CD8-positive, alpha-beta memory T cell (primary cell): ENCODE data around the gene CREB3L1. TPM values are rescaled to one million over a fixed set of nuclear protein-coding genes. Genes with fewer than 3 reads are reported as not detected.

Experiments used
- CTCF ChIA-PET: fragments of 350-600 bp; sonication (Branson Sonifier 250); formaldehyde crosslinking; loops from one replicate; lab custom pipeline; 2021; ENCODE audit warnings: antibody characterized with exemption; lab: Charles Lee
- POLR2A ChIA-PET: fragments of 350-600 bp; sonication (Branson Sonifier 250); formaldehyde crosslinking; loops from one replicate; lab custom pipeline; 2021; ENCODE audit warnings: antibody characterized with exemption; lab: Charles Lee
- DNase-seq, 5 donors: peaks; one replicate each; pipeline versions ENCODE4 v3.0.0 to v3.0.0-alpha.2; 2020 to 2022; ENCODE audit warnings: mixed read lengths in 1 of 5
- H3K27ac ChIP-seq: one replicate; pipeline ENCODE4 v1.7.0; 2013; ENCODE audit warnings: low read depth, mild to moderate bottlenecking, low read length, moderate library complexity
- H3K27me3 ChIP-seq: 2 replicates; pipeline ENCODE4 v1.7.0; 2013; ENCODE audit warnings: low read length, mild to moderate bottlenecking; ENCODE audit not compliant: insufficient read depth, poor library complexity, severe bottlenecking
- H3K36me3 ChIP-seq: 2 replicates; pipeline ENCODE4 v1.7.0; 2013; ENCODE audit warnings: mild to moderate bottlenecking, low read length, moderate library complexity; ENCODE audit not compliant: insufficient read depth
- H3K4me1 ChIP-seq: 2 replicates; pipeline ENCODE4 v1.7.0; 2013; ENCODE audit warnings: mild to moderate bottlenecking, low read length, moderate library complexity; ENCODE audit not compliant: insufficient read depth
- H3K4me3 ChIP-seq: 2 replicates; pipeline ENCODE4 v1.7.0; 2013; ENCODE audit warnings: mild to moderate bottlenecking, low read length
- H3K9me3 ChIP-seq: 2 replicates; pipeline ENCODE4 v1.7.0; 2013; ENCODE audit warnings: mild to moderate bottlenecking, low read length
- H3K27ac Mint-ChIP-seq, 8 donors: one replicate each; pipeline ENCODE4 v1.8.0; 2020 to 2021; ENCODE audit warnings: mixed read lengths in 8 of 8, mild to moderate bottlenecking in 6 of 8, inconsistent platforms in 3 of 8, moderate library complexity in 3 of 8
- H3K27me3 Mint-ChIP-seq, 2 donors: one replicate each; pipeline ENCODE4 v1.8.0; 2020 to 2021; ENCODE audit warnings: mixed read lengths in 2 of 2, mild to moderate bottlenecking in 1 of 2, moderate library complexity in 1 of 2
- H3K36me3 Mint-ChIP-seq, 3 donors: one replicate each; pipeline ENCODE4 v1.8.0; 2020 to 2021; ENCODE audit warnings: mixed read lengths in 3 of 3, inconsistent platforms in 1 of 3, mild to moderate bottlenecking in 1 of 3
- H3K4me1 Mint-ChIP-seq, 3 donors: one replicate each; pipeline ENCODE4 v1.8.0; 2020 to 2021; ENCODE audit warnings: mixed read lengths in 3 of 3, inconsistent platforms in 1 of 3, mild to moderate bottlenecking in 1 of 3
- H3K4me3 Mint-ChIP-seq, 7 donors: one replicate each; pipeline ENCODE4 v1.8.0; 2020 to 2021; ENCODE audit warnings: mixed read lengths in 7 of 7, mild to moderate bottlenecking in 6 of 7, moderate library complexity in 4 of 7, inconsistent platforms in 2 of 7
- H3K9me3 Mint-ChIP-seq, 5 donors: one replicate each; pipeline ENCODE4 v1.8.0; 2020 to 2022; ENCODE audit warnings: mixed read lengths in 5 of 5, mild to moderate bottlenecking in 3 of 5, moderate library complexity in 2 of 5, inconsistent platforms in 1 of 5
- polyA plus RNA-seq: library from polyadenylated mRNA; unstranded; fragments of 300-500 nt; fragmentation: Illumina TruSeq; gene quantifications from one replicate; pipeline ENCODE4 v1.2.3, GENCODE V29; 2021
- total RNA-seq, 2 experiments: library from RNA; stranded (reverse); gene quantifications; one replicate each; pipeline ENCODE4 v1.2.3, GENCODE V29; 2021

CREB3L1 gene
- total and polyA plus RNA-seq, 3 experiments from 2014 or later: not detected

DNA sequence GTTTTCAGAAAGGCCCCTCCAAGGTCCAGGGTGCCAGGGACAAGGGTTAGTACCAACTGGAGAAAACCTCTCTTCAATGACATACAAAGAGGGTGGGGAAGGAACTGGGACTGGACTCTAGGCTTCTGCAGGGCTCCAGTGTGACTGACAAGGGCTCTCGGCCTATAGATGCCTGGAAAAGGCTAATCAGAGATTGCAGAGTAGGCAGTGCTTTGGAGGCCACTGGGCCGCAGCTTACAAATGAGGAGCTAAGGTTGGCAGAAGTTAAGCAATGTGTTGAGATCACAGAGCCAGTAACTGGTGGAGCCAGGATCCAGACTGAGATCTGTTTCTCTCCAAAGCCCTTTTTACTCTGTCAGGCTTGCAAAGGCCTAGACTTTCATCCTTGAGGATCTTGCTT is 62.4 kb downstream of the CREB3L1 start:
- no peaks in the 10 kb centered on the region for H3K9me3 Mint-ChIP-seq
- H3K27me3 Mint-ChIP-seq: peaks cover 7 to 13% of the 10 kb centered on the region in 2 donors
- H3K36me3 Mint-ChIP-seq: no peaks in the 10 kb centered on the region
- ChIA-PET CTCF (interaction anchor here (10.0 kb wide), 1 partner anchor 9 kb away, joined by 67 read pairs; no protein-coding TSS in a partner anchor), POLR2A (no interaction called here)
- peaks cover 65% of the 10 kb centered on the region for H3K4me1 ChIP-seq
- peaks cover 15 to 27% (median 26%) of the 10 kb centered on the region in 3 donors for H3K4me1 Mint-ChIP-seq
- H3K4me3 Mint-ChIP-seq: no peak overlapping the region
- no peak for DNase-seq
- H3K9me3 ChIP-seq: no peaks in the 10 kb centered on the region
- no peaks in the 10 kb centered on the region for H3K36me3 ChIP-seq
- H3K27ac ChIP-seq: no peak overlapping the region
- no peak overlapping the region for H3K27ac Mint-ChIP-seq
- H3K4me3 ChIP-seq: no peak overlapping the region
- H3K27me3 ChIP-seq: no peaks in the 10 kb centered on the region

DNA sequence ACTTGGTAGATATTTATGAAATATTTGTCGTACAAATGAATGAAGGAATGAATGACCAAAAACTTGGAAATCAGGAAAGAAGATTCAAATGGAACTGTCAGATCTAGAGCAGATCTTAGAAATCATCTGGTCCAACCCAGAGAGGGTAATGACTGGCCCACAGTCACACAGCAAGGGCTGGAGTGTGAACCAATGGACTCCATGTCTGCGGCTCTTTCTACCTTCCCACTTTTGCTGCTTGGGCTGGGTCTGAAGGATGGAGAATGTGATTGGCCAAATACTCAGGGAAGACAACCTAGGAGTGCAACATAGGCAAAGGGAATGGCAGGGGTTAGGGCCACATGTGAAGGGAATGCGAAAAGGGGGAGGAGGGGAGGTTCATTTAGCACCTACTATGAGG is 64.0 kb downstream of the CREB3L1 start:
- peaks cover 72% of the 10 kb centered on the region for H3K4me1 ChIP-seq
- H3K4me3 ChIP-seq: no peak overlapping the region
- no peaks in the 10 kb centered on the region for H3K36me3 ChIP-seq
- no peak overlapping the region for H3K27ac ChIP-seq
- no peaks in the 10 kb centered on the region for H3K9me3 Mint-ChIP-seq
- H3K9me3 ChIP-seq: no peaks in the 10 kb centered on the region
- H3K27me3 Mint-ChIP-seq: peaks cover 3 to 4% of the 10 kb centered on the region in 2 donors
- DNase-seq: no peak
- H3K36me3 Mint-ChIP-seq: no peaks in the 10 kb centered on the region
- ChIA-PET CTCF (interaction anchor here (10.0 to 18.1 kb wide), 2 partner anchors 11 to 26 kb away, joined by 67 to 358 read pairs; no protein-coding TSS in a partner anchor), POLR2A (no interaction called here)
- peak overlapping the region in 3 of 8 donors; percentile 16 to 58 (median 39) for H3K27ac Mint-ChIP-seq
- H3K4me3 Mint-ChIP-seq: peak overlapping the region in 2 of 7 donors; percentile 12 to 21
- H3K4me1 Mint-ChIP-seq: peaks cover 32 to 43% (median 41%) of the 10 kb centered on the region in 3 donors
- no peaks in the 10 kb centered on the region for H3K27me3 ChIP-seq

DNA sequence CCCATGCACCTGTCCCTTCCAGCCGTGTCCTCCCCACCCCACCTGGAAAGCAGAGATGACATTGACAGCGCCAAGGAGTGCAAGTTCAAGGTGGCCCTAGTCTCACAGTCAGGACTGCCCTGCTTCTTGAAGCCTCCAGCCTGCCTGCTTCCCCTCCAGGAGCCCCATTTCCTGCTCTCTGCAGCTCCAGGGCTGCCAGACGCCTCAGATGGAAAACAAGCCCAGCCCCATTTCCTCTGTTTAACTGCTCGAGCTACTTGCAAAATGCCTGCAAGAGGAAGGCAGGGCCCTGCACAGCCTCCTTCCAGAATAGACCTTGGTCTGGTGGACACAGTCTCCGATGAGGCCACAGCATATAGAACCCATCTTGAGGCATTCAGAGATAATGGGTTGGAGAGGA is 64.8 kb downstream of the CREB3L1 start:
- no peak overlapping the region for H3K27ac ChIP-seq
- no peak overlapping the region for H3K4me3 ChIP-seq

DNA sequence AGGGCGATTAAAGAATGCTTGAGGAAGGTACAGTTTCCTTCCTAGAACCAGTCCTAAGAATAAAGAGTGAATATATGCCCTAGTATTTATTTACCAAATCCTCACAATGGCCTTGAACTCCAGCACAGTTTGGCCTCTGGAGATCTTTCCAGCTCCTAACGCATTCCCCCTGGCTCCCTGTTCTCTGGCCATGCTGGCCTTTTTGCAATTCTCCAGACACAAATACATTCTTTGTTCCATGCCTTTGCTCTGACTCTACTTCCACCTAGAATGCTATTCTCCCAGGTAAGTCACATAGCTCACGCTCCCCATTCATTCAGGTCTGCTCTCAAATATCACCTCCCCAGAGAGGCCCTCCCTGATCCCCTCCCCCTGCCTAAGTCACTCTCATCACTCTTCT is 66.1 kb downstream of the CREB3L1 start:
- Histone ChIP-seq H3K9me3 (no peaks in the 10 kb centered on the region), H3K27me3 (no peaks in the 10 kb centered on the region), H3K36me3 (no peaks in the 10 kb centered on the region), H3K4me3 (no peak overlapping the region), H3K4me1 (peaks cover 66% of the 10 kb centered on the region), H3K27ac (no peak overlapping the region)
- peaks cover 0 to 4% (median 0%) of the 10 kb centered on the region in 3 donors for H3K36me3 Mint-ChIP-seq
- CTCF ChIA-PET: interaction anchor here (1.4 to 18.1 kb wide), 4 partner anchors 9 to 30 kb away, joined by 5 to 358 read pairs (median 36); no protein-coding TSS in a partner anchor
- H3K4me1 Mint-ChIP-seq: peaks cover 38 to 50% (median 47%) of the 10 kb centered on the region in 3 donors
- peaks cover 3 to 4% of the 10 kb centered on the region in 2 donors for H3K27me3 Mint-ChIP-seq
- DNase-seq: no peak
- peak overlapping the region in 2 of 7 donors; percentile 5 to 48 for H3K4me3 Mint-ChIP-seq
- H3K9me3 Mint-ChIP-seq: no peaks in the 10 kb centered on the region
- H3K27ac Mint-ChIP-seq: peak overlapping the region in 2 of 8 donors; percentile 32 to 36
- POLR2A ChIA-PET: no interaction called here

More for the DNA sequence above, 64.8 kb downstream of the CREB3L1 start:
- H3K4me1 Mint-ChIP-seq: peaks cover 38 to 50% (median 47%) of the 10 kb centered on the region in 3 donors
- Histone ChIP-seq H3K36me3 (no peaks in the 10 kb centered on the region), H3K27me3 (no peaks in the 10 kb centered on the region), H3K9me3 (no peaks in the 10 kb centered on the region), H3K4me1 (peaks cover 77% of the 10 kb centered on the region)
- H3K36me3 Mint-ChIP-seq: peaks cover 0 to 1% (median 0%) of the 10 kb centered on the region in 3 donors
- ChIA-PET POLR2A (no interaction called here), CTCF (interaction anchor here (10.0 to 18.1 kb wide), 2 partner anchors 12 to 25 kb away, joined by 67 to 358 read pairs; no protein-coding TSS in a partner anchor)
- H3K9me3 Mint-ChIP-seq: no peaks in the 10 kb centered on the region
- peak overlapping the region in 3 of 8 donors; percentile 22 to 45 (median 32) for H3K27ac Mint-ChIP-seq
- DNase-seq: peak in 1 of 5 donors; percentile 45
- peaks cover 4 to 6% of the 10 kb centered on the region in 2 donors for H3K27me3 Mint-ChIP-seq
- peak overlapping the region in 2 of 7 donors; percentile 12 to 25 for H3K4me3 Mint-ChIP-seq

DNA sequence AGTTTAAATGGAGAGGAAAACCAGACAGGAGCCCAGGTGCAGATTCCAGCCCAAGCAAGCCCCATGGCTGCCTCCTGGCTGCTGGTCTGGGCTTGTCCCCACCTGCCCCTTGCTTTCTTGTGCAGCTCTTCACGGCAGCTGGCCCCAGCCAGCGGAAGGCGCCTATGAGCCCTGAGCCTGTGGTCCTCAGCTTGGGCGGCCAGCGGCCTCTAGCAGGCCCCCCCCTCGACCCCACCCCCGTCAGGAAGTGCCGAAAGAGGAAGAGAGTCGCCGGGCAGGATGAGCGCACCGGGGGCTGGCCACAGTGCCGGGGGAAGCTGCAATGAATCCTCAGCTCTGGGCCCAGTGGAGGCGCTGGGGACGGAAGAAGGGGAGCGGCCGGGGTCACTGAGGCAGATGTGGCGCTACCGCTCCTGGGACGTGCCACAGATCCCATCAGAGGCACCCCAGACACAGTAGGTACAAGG is 67.7 kb downstream of the CREB3L1 start:
- Mint-ChIP-seq H3K27ac (peak overlapping the region in 4 of 8 donors; percentile 32 to 85 (median 64)), H3K9me3 (no peaks in the 10 kb centered on the region), H3K36me3 (peaks cover 0 to 16% (median 0%) of the 10 kb centered on the region in 3 donors), H3K4me1 (peaks cover 52 to 66% (median 61%) of the 10 kb centered on the region in 3 donors), H3K4me3 (peak overlapping the region in 6 of 7 donors; percentile 70 to 96 (median 80)), H3K27me3 (peaks cover 0 to 3% of the 10 kb centered on the region in 2 donors)
- ChIA-PET CTCF (interaction anchor here (0.8 to 18.1 kb wide), 5 partner anchors 8 to 346 kb away, joined by 3 to 358 read pairs (median 8); no protein-coding TSS in a partner anchor), POLR2A (interaction anchor here (5.6 kb wide), 1 partner anchor 14 kb away, joined by 32 read pairs; no protein-coding TSS in a partner anchor)
- Histone ChIP-seq H3K36me3 (no peaks in the 10 kb centered on the region), H3K27me3 (no peaks in the 10 kb centered on the region), H3K27ac (peak overlapping the region; percentile 20), H3K4me1 (peaks cover 71% of the 10 kb centered on the region), H3K9me3 (no peaks in the 10 kb centered on the region), H3K4me3 (peak overlapping the region; percentile 76)
- no peak for DNase-seq

DNA sequence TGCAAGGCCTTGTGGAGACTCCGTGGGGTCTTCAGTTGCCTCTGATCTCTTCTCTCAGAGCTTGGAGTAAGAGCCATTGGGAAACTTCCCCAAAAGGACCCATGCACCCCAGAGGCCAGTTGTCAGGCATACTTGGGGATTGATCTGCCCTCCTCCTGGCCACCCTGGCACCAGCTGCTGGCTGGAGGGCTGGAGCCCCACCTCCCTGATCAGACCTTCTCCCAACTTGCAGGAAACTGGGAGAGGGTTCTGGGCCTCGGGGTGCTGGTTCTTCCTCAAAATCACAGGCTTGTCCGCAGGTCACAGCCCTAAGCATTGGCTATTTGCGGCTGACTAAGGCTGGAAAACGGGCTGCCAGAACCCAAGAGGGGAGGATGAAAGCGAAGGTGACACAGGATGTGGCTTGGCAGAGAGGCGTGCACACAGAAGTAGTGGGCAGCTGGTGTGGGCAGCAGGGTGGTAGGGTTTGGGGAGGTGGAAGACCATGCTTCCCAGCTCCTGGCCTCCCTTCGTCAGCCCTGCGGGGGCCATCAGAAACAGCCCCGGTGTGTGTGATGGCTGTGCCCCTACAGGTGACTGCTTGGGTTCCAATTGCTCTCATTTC is 68.5 kb downstream of the CREB3L1 start:
- H3K9me3 ChIP-seq: no peaks in the 10 kb centered on the region
- H3K36me3 Mint-ChIP-seq: peaks cover 0 to 16% (median 0%) of the 10 kb centered on the region in 3 donors
- peaks cover 0 to 3% of the 10 kb centered on the region in 2 donors for H3K27me3 Mint-ChIP-seq
- H3K4me3 Mint-ChIP-seq: peak overlapping the region; percentile 81 to 96 (median 84)
- POLR2A ChIA-PET: interaction anchor here (5.6 kb wide), 1 partner anchor 15 kb away, joined by 32 read pairs; no protein-coding TSS in a partner anchor
- DNase-seq: peak in 3 of 5 donors; percentile 17 to 30 (median 24)
- H3K27ac ChIP-seq: peak overlapping the region; percentile 20
- H3K27me3 ChIP-seq: no peaks in the 10 kb centered on the region
- H3K4me1 ChIP-seq: peaks cover 79% of the 10 kb centered on the region
- H3K27ac Mint-ChIP-seq: peak overlapping the region; percentile 11 to 94 (median 81)
- H3K4me3 ChIP-seq: peak overlapping the region; percentile 76
- H3K36me3 ChIP-seq: no peaks in the 10 kb centered on the region
- H3K4me1 Mint-ChIP-seq: peaks cover 59 to 75% (median 69%) of the 10 kb centered on the region in 3 donors
- CTCF ChIA-PET: interaction anchor here (0.8 to 18.1 kb wide), 5 partner anchors 15 to 346 kb away, joined by 3 to 358 read pairs (median 8); no protein-coding TSS in a partner anchor
- no peaks in the 10 kb centered on the region for H3K9me3 Mint-ChIP-seq

DNA sequence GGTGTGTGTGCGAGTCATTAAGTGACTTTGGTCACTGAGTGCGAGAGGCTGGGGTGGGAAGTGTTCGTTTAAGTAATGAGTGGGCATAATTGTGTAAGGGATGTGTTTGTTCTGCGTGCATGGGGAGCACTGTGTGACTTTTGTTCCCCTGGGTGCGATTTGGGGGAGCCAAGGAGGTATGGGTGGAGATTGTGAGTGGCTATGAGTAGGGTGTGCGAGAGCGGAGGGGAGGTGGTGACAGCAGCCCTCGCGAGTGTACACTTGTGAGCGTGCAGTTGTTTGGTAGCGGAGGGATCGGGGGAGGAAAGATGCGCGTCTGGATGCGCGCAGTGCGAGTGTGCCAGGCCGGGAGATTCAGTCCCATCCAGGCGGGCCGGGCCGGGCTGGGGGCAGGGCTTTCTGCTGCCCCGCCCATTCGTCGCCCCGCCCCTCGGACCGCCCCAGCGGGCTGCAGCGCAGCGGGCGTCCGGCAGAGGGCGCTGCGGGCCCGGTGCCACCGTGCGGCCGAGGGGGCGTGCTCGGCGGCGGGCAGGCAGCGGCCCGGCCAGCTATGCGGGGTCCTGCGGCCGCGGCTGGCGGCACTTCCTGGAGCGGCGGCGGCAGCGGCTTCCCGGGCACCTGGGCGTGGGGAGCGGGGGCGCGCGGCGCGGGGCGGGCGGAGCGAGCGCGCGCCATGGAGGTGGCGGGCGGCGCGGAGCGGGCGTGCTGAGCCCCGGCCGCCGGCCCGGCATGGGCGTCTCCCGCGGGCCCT is 69.6 kb downstream of the CREB3L1 start, which contains the start of gene DGKZ:
Gene DGKZ, plus strand, starts transcription at position 578 of the 751 bp plus-strand sequence. CDS start 197 bp downstream, outside the sequence.
- Mint-ChIP-seq H3K27me3 (peaks cover 0 to 3% of the 10 kb centered on the region in 2 donors), H3K27ac (peak within 1 kb of the TSS; percentile 70 to 98 (median 94)), H3K4me3 (peak within 1 kb of the TSS; percentile 89 to 98 (median 96)), H3K36me3 (peaks cover 0 to 18% (median 0%) of the 10 kb centered on the region in 3 donors), H3K9me3 (no peaks in the 10 kb centered on the region), H3K4me1 (peaks cover 62 to 78% (median 69%) of the 10 kb centered on the region in 3 donors)
- H3K36me3 ChIP-seq: no peaks in the 10 kb centered on the region
- H3K4me3 ChIP-seq: peak within 1 kb of the TSS; percentile 95
- H3K27ac ChIP-seq: peak within 1 kb of the TSS; percentile 63
- H3K27me3 ChIP-seq: no peaks in the 10 kb centered on the region
- H3K4me1 ChIP-seq: peaks cover 80% of the 10 kb centered on the region
- CTCF ChIA-PET: interaction anchor here (0.6 to 18.1 kb wide), 7 partner anchors 11 to 110 kb away, joined by 3 to 358 read pairs (median 8); no protein-coding TSS in a partner anchor
- peak; percentile 87 to 97 (median 93) for DNase-seq
- POLR2A ChIA-PET: interaction anchor here (1.8 to 5.6 kb wide), 2 partner anchors 16 to 104 kb away, joined by 7 to 32 read pairs; no protein-coding TSS in a partner anchor
- H3K9me3 ChIP-seq: no peaks in the 10 kb centered on the region
